Stimulated activated CD8-positive, alpha-beta memory T cell treated with anti-CD3 and anti-CD28 coated beads, Interleukin-15, amount 100 ng/mL, for 24 hours (primary cell): Measurements from ENCODE around the gene SPOCK2.

Experiments
- DNase-seq: peaks from one replicate; pipeline ENCODE4 v3.0.0-alpha.2; 2020; ENCODE audit warnings: low read depth

Gene SPOCK2

GRCh38 chr10:72009051-72009424, 79.3 kb downstream of the SPOCK2 start:
- no peak for DNase-seq
